HepG2 (cell line): Measurements from ENCODE around the gene MARS1. TPM values are rescaled to one million over a fixed set of nuclear protein-coding genes. Genes with fewer than 3 reads are reported as not detected.
A peak's percentile ranks its signal among the peaks of the same experiment; 100 is the strongest.

Experiments used
- ATF7 ChIP-seq, 2 experiments: fragments of 450-650 bp in 1 of 2; sonication (generic) in 1 of 2; formaldehyde crosslinking in 1 of 2; IDR thresholded peaks; 2 replicates each; pipeline versions ENCODE4 v1.4.0 to v1.6.1; 2016 to 2020; ENCODE audit warnings: antibody characterized with exemption in 1 of 2, mild to moderate bottlenecking in 1 of 2, missing genetic modification reagents in 1 of 2
- TFAP4 ChIP-seq: sonication (generic); IDR thresholded peaks from 2 replicates; pipeline ENCODE4 v1.6.1; 2016; ENCODE audit warnings: low read depth, borderline replicate concordance
- TFE3 ChIP-seq: IDR thresholded peaks from 2 replicates; pipeline ENCODE4 v1.6.1; 2016
- ZNF570 ChIP-seq: sonication (generic); formaldehyde crosslinking; IDR thresholded peaks from 2 replicates; pipeline ENCODE4 v1.4.0; 2020; ENCODE audit warnings: mild to moderate bottlenecking, missing genetic modification reagents, borderline replicate concordance
- ZNF709 ChIP-seq: sonication (generic); formaldehyde crosslinking; IDR thresholded peaks from 2 replicates; pipeline ENCODE4 v1.5.0; 2020; ENCODE audit warnings: mild to moderate bottlenecking, missing genetic modification reagents
- polyA plus RNA-seq, 8 experiments: library from polyadenylated mRNA; depleted of rRNA in 3 of 8; stranded (reverse) in 7 of 8; unstranded in 1 of 8; fragments of >200 nt; fragmentation: Illumina TruSeq in 4 of 8; extraction: Trizol in 4 of 8; gene quantifications; 2 replicates each; pipeline versions ENCODE4 v1.2.1 to v1.2.3, GENCODE V29; 2011 to 2016; ENCODE audit warnings: low read depth in 4 of 8, missing spikeins in 1 of 8, mixed read lengths in 1 of 8; ENCODE audit not compliant: insufficient read depth in 1 of 8
- total RNA-seq, 5 experiments: library from RNA; depleted of rRNA; stranded (reverse); fragments of >200 nt; fragmentation: Illumina TruSeq; extraction: Trizol; gene quantifications; 2 replicates each; pipeline ENCODE4 v1.2.3, GENCODE V29; 2016; ENCODE audit warnings: low read depth in 1 of 5
- TF ChIP-seq, protein P1 (sequence below): IDR thresholded peaks from 2 replicates; pipeline ENCODE4 v1.6.1; 2016

MARS1 gene
- total and polyA plus RNA-seq, 2 of the 13 experiments (the other 11 are each of a cell fraction or from before 2014, with no cell fraction given) = 115 to 181 TPM

- peak; percentile 87 for TF ChIP-seq TFE3 (CRISPR knock-in tag)
- TF ChIP-seq, protein P1, sequence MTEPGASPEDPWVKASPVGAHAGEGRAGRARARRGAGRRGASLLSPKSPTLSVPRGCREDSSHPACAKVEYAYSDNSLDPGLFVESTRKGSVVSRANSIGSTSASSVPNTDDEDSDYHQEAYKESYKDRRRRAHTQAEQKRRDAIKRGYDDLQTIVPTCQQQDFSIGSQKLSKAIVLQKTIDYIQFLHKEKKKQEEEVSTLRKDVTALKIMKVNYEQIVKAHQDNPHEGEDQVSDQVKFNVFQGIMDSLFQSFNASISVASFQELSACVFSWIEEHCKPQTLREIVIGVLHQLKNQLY (CRISPR knock-in tag) = peak; percentile 96
- peak; percentile 84 for TF ChIP-seq ATF7 (IDR thresholded peaks at IDR 0.05)
- peak; percentile 84; the same call in 1 of the 2 replicates for TF ChIP-seq ATF7 (CRISPR knock-in tag; IDR thresholded peaks at IDR 0.05)
- TF ChIP-seq ZNF709 (CRISPR knock-in tag) = peak; percentile 81; the same call in 1 of the 2 replicates
- peak; percentile 87 for TF ChIP-seq TFAP4
- no peak for TF ChIP-seq ZNF570
Measured at GRCh38 chr12:57454566-57455373, 33.1 kb upstream of the MARS1 start, which contains the start of gene INHBE (continued).
